Measurements from ENCODE around the gene PANX2. TPM values are rescaled to one million over a fixed set of nuclear protein-coding genes. Genes with fewer than 3 reads are reported as not detected.

PANX2 gene
- total RNA-seq, 1 experiment from 2014 or later = 9.4 TPM

- H3K36me3 ChIP-seq (ENCODE audit: low read depth, low read length) = peaks cover 5% of the 10 kb centered on the region; the same call in 1 of the 2 replicates
- no peaks in the 10 kb centered on the region for H4K20me1 ChIP-seq (ENCODE audit: low read length)
- no peaks in the 10 kb centered on the region for H3K79me2 ChIP-seq (ENCODE audit: low read length)
- no peak overlapping the region for H3K9ac ChIP-seq (ENCODE audit: low read length)
- H3K9me2 ChIP-seq (replicated peaks; ENCODE audit: low read length) = no peaks in the 10 kb centered on the region
- no peak overlapping the region for H3K27ac ChIP-seq (ENCODE audit: low read length)
- TF ChIP-seq EZH2phosphoT487 (IDR thresholded peaks at IDR 0.05; ENCODE audit: borderline replicate concordance, low read length) = no peak
- TF ChIP-seq EZH2 (IDR thresholded peaks at IDR 0.05; ENCODE audit: low read length, unreplicated experiment) = no peak
- TF ChIP-seq CTCF (conservative IDR thresholded peaks at IDR 0.05; ENCODE audit: low read depth, low read length) = no peak
- DNase-seq = no peak
- no peak for ATAC-seq
- no peak overlapping the region for H3K4me2 ChIP-seq (ENCODE audit: low read length)
- ChIA-PET POLR2A (ENCODE audit: unreplicated experiment) (no interaction called here), CTCF (no interaction called here)
- intact Hi-C loops (cut with micrococcal nuclease) = no loop called here
- no peak overlapping the region for H2AFZ ChIP-seq (ENCODE audit: low read length)
- H3K27me3 ChIP-seq (ENCODE audit: low read length) = no peaks in the 10 kb centered on the region
- no TSS peak for BruUV-seq (replicated peaks)
- H3K4me1 ChIP-seq (ENCODE audit: insufficient read depth, low read length) = no peaks in the 10 kb centered on the region
- H3K9me3 ChIP-seq (ENCODE audit: low read length) = no peaks in the 10 kb centered on the region
- no peak overlapping the region for H3K4me3 ChIP-seq (ENCODE audit: low read length)
- no peaks in the 10 kb centered on the region for H3F3A ChIP-seq (ENCODE audit: low read length, unreplicated experiment)
Measured at GRCh38 chr22:50216684-50217520, 46.4 kb downstream of the PANX2 start.

- Histone ChIP-seq H3K79me2 (ENCODE audit: low read length) (no peaks in the 10 kb centered on the region), H2AFZ (ENCODE audit: low read length) (no peak overlapping the region), H3F3A (ENCODE audit: low read length, unreplicated experiment) (no peaks in the 10 kb centered on the region), H3K4me3 (ENCODE audit: low read length) (no peak overlapping the region), H4K20me1 (ENCODE audit: low read length) (no peaks in the 10 kb centered on the region), H3K9me3 (ENCODE audit: low read length) (no peaks in the 10 kb centered on the region), H3K36me3 (ENCODE audit: low read depth, low read length) (peaks cover 5% of the 10 kb centered on the region; the same call in 1 of the 2 replicates), H3K9me2 (replicated peaks; ENCODE audit: low read length) (no peaks in the 10 kb centered on the region), H3K4me1 (ENCODE audit: insufficient read depth, low read length) (no peaks in the 10 kb centered on the region), H3K4me2 (ENCODE audit: low read length) (no peak overlapping the region), H3K27me3 (ENCODE audit: low read length) (no peaks in the 10 kb centered on the region), H3K9ac (ENCODE audit: low read length) (no peak overlapping the region), H3K27ac (ENCODE audit: low read length) (no peak overlapping the region)
- no peak for ATAC-seq
- TF ChIP-seq EZH2phosphoT487 (IDR thresholded peaks at IDR 0.05; ENCODE audit: borderline replicate concordance, low read length) (no peak), EZH2 (IDR thresholded peaks at IDR 0.05; ENCODE audit: low read length, unreplicated experiment) (no peak), CTCF (conservative IDR thresholded peaks at IDR 0.05; ENCODE audit: low read depth, low read length) (no peak)
- ChIA-PET CTCF (no interaction called here), POLR2A (ENCODE audit: unreplicated experiment) (no interaction called here)
- BruUV-seq (replicated peaks) = no TSS peak
- DNase-seq = no peak
- intact Hi-C loops (cut with micrococcal nuclease) = no loop called here
Measured at GRCh38 chr22:50217543-50218152, 47.1 kb downstream of the PANX2 start.
